Tracheal epithelial cell (primary cell): ENCODE measurements around the gene KIFC3. TPM values are rescaled to one million over a fixed set of nuclear protein-coding genes. Genes with fewer than 3 reads are reported as not detected.

Source experiments
- total RNA-seq: library from RNA; depleted of rRNA; stranded (reverse); fragments of >200 nt; gene quantifications from 2 replicates; pipeline ENCODE4 v1.2.1, GENCODE V29; 2014

KIFC3 gene
- total RNA-seq = 31.1 and 107 TPM in 2 replicates

GRCh38 chr16:57802341-57803133 lies at the start of gene KIFC3:
Gene KIFC3, minus strand, starts transcription at chr16:57802491. Its CDS starts 4,248 bp downstream, at chr16:57798243.

GRCh38 chr16:57735755-57736418 lies 66.4 kb downstream of the KIFC3 start, which contains the start of gene KATNB1:
Gene KATNB1, plus strand, starts transcription at chr16:57735770. Its CDS starts 1,474 bp downstream, at chr16:57737244.

Other genes starting within 250 kb of the KIFC3 start
- gene ADGRG1, start 173.9 kb downstream of the KIFC3 start, total RNA-seq = 37.4 and 41.1 TPM in 2 replicates
- under 0.01 TPM in 1 of 2 replicates, not detected in the other for gene ADGRG3, start 134.2 kb downstream of the KIFC3 start, total RNA-seq
- gene DRC7, start 107.7 kb downstream of the KIFC3 start, total RNA-seq = not detected in 2 replicates
- 22.4 and 30.1 TPM in 2 replicates for gene KATNB1, start 66.7 kb downstream of the KIFC3 start, total RNA-seq
- gene CNGB1, start 168.6 kb upstream of the KIFC3 start, total RNA-seq = 1.3 and 1.4 TPM in 2 replicates
- 1.3 and 3.6 TPM in 2 replicates for gene ZNF319, start 198.2 kb upstream of the KIFC3 start, total RNA-seq
- gene USB1, start 198.9 kb upstream of the KIFC3 start, total RNA-seq = 31.1 and 84.8 TPM in 2 replicates
- gene MMP15, start 223.3 kb upstream of the KIFC3 start, total RNA-seq = 23.7 and 27.2 TPM in 2 replicates